HG03095 (cell line): Measurements from ENCODE around the gene AIP.

Experiments
- ATAC-seq: cut with Tn5 transposase; IDR thresholded peaks from one replicate; pipeline ENCODE4 v1.9.1; 2021; ENCODE audit warnings: moderate library complexity; ENCODE audit not compliant: unreplicated experiment

The AIP gene

GRCh38 chr11:67492801-67493547, 10.1 kb downstream of the AIP start:
- ATAC-seq = no peak

- ATAC-seq = no peak
These were observed 10.9 kb downstream of the AIP start for GRCh38 chr11:67493548-67494370.

- no peak for ATAC-seq
These were observed 11.8 kb downstream of the AIP start for GRCh38 chr11:67494371-67495233.

DNA sequence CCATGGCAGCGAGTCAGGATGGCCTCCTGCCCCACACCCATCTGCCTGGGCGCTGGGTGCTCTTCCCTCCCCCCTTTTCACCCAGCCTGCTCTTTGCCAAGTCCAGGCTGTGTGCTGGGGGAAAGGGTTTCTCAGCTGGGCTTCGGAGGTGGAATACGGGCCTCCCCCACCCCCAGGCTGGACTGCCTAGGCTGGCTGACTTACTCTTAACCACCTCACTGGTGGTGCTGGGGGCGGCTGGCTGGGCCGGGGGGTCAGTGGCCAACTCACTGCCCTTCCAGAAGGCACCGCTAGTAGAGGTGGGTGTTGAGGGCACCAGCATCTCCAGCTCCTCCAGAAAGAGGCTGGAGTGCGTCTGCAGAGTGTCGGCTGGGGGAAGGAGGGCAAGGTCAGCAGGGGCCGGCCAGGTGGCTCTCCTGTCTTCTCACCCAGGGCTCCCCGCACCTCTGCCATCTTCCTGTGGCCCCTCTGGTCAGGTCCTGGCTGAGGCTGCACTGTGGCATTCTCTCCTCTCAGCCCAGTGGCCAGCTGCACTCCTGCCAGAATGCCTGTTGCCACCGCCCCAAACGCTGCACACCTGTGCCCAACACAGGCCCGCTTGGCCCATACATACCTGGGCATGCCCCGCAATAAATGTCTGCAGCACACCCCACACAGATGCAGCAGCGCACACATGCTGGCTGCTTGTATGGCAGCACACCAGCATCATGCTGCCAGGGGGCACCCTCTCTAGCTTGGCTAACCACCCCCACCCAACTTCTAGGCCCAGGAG, 12.6 kb downstream of the AIP start:
- ATAC-seq = no peak

GRCh38 chr11:67496113-67496512, 13.3 kb downstream of the AIP start:
- ATAC-seq = no peak

DNA sequence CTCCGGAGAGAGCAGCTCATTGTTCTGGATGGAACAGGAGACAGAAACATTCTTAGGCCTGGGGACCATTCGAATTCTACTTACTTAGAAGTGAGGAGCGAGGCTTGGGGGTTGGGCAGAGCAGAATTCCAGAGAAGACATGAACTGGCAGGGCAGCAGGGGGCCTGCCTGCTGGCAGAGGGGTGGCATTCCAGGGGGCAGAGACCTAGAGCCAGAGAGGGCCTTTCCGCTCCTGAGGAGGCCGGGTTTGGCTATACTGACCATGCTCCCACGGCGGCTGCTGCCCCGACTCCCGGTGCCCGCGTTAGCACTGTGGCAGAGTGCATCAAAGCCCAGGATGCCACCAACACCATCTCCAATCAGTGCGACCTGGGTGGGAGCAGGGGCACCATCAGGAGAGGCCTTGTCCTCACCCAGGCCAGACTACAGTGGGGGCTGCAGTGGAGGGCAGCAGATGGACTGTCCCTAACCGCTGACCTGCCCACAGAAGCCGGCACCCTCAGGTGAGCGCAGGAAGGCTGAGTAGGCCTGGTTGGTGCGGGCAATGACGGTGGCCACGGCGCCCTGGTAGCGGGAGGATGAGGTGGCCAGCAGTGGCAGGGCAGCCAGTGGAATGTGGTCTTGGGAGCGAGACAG, 14.9 kb downstream of the AIP start:
- no peak for ATAC-seq

GRCh38 chr11:67498544-67498972, 15.7 kb downstream of the AIP start:
- ATAC-seq = no peak

DNA sequence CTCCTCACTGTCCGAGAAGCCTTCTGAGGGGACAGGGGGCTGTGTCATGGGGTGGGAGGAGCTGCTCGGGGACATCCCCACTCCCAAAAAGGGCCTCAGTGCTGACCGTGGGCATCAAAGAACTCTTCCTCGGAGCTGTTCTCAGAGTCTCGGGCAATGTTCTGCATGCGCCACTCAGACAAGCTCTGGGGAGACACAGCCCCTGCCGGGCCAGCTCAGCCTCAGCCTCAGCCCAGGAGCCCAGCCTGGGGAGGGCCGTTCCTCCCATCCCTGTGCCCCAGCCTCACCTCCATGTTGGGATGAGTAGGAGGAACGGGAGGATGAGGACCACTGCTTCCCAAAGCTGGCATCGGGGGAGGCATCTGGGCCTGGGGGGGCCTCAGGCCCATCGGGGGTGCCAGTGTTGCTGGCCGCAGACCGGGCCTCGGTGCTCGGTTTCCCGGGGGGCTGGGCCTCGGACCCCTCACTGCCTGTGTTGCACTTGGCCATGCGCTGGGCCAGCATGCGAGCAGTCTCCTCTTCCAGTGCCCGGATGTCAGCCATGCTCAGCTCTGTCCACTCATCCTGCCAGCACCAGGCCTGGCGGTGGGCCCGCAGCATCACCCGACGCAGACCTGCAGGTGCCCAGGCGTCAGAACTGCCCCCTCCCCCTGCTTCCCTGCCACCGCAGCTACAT, 17.1 kb downstream of the AIP start:
- ATAC-seq = no peak

GRCh38 chr11:67500484-67500821, 17.6 kb downstream of the AIP start:
- no peak for ATAC-seq

DNA sequence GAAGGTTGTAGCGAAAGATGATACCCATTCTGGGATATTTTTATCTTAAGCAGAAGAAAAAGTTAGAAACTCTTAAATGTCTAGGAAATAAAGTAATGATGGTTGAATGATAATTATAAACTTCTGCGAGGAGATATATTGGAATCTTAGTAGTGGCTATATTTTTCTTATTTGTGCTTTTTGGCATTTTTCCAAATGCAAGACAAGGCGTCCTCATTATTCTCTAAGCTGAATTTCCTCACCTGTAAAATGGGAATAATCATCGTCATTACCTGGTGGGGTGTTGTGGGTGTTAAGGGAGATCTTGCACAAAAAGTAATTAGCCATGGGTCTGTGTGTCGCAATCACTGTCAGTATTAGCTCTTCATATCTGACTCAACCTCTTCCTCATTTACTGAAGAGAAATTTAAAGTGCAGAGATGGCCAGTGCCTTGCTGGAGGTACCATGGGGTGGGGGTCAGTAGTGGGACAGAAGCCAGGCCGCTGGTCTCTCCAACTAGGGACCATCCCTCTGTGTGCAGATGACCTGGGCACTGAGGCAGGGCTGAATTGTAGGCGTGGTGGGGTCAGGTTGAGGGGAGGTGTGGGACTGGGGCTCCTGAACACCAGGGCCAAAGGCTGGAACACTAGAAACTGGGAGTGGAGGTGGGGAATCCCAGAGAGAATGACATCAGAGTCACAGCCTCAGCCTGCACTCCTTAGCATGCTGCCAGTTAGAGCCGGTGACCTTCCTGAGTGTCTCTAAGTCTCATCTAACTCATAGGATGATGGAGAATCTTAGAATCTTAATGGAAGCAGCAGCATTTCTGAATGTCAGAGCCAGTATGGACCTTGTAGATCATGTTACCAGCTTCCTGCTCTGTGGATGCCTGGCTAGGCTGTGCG, 18.2 kb downstream of the AIP start:
- ATAC-seq = no peak

- ATAC-seq = no peak
These were observed 19.0 kb downstream of the AIP start for GRCh38 chr11:67501854-67502253.

GRCh38 chr11:67502328-67502979, 19.6 kb downstream of the AIP start:
- no peak for ATAC-seq

GRCh38 chr11:67503119-67504004, 20.5 kb downstream of the AIP start:
- no peak for ATAC-seq

DNA sequence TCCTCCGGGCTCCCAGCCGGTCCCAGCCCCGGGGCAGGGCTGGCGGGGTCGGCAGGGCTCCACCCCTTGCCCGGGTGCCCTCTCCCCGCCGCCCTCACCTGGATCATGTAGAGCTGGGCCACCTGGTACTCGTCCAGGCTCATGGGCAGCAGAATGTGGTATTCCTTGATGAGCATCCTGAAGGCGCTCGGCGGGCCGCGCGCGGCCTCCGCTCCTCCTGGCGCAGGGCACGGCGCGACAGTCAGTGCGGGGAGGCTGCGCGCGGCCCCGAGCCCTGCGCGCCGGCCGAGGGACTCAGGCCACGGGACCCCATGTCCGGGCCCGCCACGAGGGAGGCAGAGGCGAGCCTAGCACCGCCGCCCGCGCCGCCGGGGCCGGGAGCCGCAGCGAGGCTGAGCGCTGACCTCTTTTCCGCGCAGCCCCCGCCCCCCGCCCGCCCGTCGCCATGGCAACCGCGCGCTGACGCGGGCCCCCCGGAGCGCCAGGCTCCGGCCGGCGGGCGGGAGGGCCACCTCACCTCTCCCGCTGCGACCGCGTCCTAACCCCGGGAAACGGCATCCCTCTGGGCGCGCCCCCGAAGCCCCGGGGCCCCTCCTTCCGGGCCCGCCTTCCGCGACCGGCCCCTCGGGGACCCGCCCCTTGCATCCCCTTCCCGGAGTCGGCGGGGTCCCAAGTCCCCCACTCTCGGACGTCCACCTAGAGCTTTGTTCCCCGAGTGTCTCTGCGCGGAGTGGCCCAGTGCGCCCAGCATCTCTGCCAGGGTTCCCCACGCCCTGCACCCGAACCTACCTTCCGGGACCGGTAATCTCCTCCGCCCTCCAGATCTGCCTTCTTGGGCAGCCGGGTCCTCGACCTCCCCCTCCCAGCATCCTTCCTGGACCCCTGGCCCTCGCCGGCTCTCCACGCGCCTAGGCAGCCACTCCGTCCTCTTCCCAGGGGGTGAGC, 21.5 kb downstream of the AIP start:
- ATAC-seq = no peak

DNA sequence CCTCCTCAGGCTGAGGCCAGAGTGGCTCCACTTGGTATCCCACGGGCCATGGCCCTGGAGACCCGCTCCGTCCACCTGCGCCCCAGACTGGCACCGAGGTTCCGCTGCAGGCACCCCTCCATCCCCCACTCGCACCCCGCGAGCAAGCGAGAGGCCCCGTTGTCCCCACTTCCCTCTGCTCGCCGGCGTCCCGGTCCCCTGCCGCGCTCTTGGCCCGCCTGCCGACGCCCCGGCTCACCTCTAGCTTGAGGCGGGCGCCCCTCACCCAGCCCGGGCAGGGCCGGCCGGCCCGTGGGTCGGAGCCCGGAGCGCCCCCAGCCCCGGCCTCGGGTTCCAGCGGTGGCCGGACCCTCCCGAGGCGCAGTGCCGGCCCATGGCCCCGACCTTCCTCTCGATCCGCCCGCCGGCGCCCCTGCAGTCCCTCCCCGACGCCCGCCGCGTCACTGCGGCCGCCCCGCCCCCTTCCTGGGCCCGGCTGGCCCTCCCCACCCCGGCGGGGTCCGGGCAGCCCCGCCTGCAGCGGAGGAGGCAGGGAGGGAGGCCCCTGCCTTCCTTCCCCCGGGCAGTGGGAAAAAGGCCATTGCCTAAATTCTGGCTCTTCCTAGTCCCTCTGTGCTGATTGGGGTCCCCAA, 22.2 kb downstream of the AIP start, which contains the start of gene PITPNM1:
Gene PITPNM1 (minus strand): TSS at position 414 of the 632 bp plus-strand sequence. CDS start 1,183 bp downstream, outside the sequence.
- no peak for ATAC-seq
